Measurements from ENCODE around the gene SLC38A10.

The SLC38A10 gene

GRCh38 chr17:81207610-81208581 is 87.2 kb downstream of the SLC38A10 start:
- no peak for DNase-seq (ENCODE audit: low read depth in 2 of 2)

DNA sequence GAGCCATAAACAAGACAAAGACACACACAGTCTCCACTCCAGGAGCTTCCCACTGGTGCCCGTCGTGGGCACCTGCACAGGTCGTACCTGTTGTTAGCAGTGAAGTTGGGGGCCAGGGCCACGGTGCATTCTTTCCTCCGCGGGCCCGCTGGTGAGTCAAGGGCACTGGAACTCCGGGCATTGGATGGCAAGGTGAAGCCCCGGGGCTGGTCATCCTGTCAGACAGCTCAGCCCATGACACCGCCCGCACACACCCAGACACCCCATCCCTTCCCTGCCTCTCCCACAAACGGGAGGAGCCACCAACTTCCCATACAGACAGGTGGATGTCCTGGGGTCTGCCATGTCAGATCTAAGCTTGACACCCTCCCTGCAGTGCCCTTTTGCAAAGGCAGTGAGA is 88.5 kb downstream of the SLC38A10 start:
- no peak for DNase-seq (ENCODE audit: low read depth in 2 of 2)

DNA sequence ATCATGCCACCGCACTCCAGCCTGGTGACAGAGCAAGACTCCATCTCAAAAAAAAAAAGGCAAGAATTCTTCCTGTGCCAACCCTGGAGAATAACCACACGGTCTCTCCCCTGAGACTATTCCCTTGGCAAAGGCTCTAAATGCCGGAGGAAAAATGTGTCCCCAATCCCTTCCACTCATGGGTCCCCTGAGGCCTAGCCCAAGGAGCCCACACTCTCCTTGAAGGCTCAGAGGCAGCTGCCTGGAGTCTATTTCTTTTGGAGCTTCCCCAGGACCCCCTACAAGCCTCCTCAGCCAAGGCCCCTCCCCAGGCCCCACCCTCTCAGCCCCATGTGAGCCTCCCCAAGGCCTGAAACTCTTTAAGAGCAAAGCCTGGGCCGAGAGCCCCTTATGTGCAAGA is 88.9 kb downstream of the SLC38A10 start:
- DNase-seq (ENCODE audit: low read depth in 2 of 2) = no peak

GRCh38 chr17:81204578-81204977 is 90.5 kb downstream of the SLC38A10 start:
- DNase-seq (ENCODE audit: low read depth in 2 of 2) = no peak

- DNase-seq (ENCODE audit: low read depth in 2 of 2) = no peak
Observed at GRCh38 chr17:81203136-81203535, 92.0 kb downstream of the SLC38A10 start.

DNA sequence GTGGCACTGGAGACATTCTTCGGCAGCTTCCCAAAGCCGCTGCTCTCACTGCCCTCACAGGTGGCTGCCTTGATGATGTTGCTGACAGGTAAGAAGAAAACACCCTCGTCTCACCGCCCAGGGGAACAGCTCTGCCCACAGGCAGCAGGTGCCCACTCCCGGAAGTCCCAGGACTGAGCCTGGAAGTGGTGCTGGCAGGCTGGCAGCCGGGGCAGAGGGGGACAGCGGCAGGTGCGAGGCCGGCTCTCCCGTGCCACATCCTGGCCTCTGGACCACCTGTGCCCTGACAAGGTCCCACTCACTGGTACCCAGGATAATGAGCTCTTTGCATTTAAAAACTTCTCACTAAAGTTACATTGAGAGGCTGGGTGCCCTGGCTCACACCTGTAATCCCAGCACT is 92.8 kb downstream of the SLC38A10 start:
- no peak for DNase-seq (ENCODE audit: low read depth in 2 of 2)

GRCh38 chr17:81200695-81201580 is 94.2 kb downstream of the SLC38A10 start:
- no peak for DNase-seq (ENCODE audit: low read depth in 2 of 2)

- no peak for DNase-seq (ENCODE audit: low read depth in 2 of 2)
Observed at GRCh38 chr17:81200201-81200600, 94.9 kb downstream of the SLC38A10 start.

GRCh38 chr17:81199482-81199830 is 95.7 kb downstream of the SLC38A10 start:
- no peak for DNase-seq (ENCODE audit: low read depth in 2 of 2)

- DNase-seq (ENCODE audit: low read depth in 2 of 2) = no peak
Observed at GRCh38 chr17:81198826-81199481, 96.2 kb downstream of the SLC38A10 start.

- no peak for DNase-seq (ENCODE audit: low read depth in 2 of 2)
Observed at GRCh38 chr17:81197831-81198490, 97.1 kb downstream of the SLC38A10 start.

GRCh38 chr17:81197409-81197795 is 97.7 kb downstream of the SLC38A10 start:
- DNase-seq (ENCODE audit: low read depth in 2 of 2) = no peak

DNA sequence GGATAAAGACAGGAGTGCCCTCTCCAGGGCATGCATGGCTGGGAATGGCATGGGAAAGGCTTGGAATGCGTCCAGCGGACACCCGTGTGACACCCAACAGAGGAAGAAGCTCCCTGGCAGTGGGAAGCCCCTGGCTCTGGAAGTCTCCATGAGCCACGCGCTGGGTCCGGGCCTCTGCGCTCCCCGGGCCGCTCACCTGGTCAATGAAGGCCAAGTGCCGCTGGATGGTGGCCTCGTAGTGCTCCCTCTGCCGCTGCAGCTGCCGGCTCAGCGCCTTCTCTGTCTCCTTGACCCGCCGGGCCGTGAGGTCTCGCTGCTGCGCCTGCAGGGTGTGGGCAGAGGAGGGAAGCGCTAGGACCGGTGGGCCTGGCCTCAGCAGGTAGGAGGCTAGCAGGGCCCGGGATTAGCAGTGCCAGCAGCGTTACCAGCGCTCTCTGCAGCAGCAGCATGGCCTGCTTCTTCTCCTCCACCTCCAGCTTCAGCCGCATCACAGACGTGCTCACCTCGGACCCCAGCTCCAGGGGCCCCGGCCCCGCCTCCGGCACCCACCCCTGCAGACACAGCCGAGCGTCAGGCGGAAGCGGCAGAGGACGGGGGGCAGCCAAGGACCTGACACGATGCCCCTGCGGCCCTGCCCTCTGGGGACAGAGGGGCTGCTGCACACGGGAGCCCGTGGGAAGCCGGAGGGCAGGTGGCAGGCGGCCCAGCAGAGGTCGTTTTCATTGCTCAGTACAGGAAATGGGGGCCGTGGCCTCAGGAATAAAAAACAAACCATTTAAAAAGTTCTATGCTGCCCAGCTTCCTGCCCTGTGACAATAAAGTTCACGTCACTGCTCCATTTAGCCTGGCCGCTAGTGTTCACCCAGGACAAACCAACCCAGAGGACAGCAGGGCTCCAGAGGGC is 98.3 kb downstream of the SLC38A10 start:
- DNase-seq (ENCODE audit: low read depth in 2 of 2) = no peak

DNA sequence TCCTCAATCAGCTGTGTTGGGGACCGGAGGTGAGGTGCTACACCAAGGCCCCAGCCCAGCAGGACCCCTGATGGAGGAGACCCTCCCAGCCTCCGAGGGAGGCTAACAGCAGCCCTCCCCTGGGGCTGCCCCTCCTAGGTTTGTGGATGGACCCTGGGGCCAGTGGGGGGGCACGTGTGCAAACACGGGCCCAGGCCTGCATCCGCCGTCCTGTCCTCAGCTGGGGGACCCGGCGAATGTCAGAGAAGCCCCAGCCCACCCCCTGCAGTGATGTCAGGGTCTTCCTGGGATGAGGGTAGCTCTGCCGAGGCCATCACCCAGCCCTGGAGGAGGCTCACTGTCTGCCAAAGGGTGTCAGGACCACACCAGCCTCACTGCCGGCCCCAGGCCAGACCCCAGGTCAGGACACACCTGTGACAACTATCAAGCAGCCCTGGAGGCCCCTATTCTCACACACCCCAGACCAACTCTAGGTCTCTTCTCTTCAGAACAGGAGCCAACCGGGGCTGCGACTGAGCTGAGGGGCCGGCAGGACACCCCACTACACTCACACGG is 99.1 kb downstream of the SLC38A10 start:
- no peak for DNase-seq (ENCODE audit: low read depth in 2 of 2)

Data from activated CD4-positive, alpha-beta T cell treated with anti-CD3 and anti-CD28 coated beads for 24 hours (primary cell).